Neural cell (in vitro differentiated cells): ENCODE results near the gene TYW1. TPM values are rescaled to one million over a fixed set of nuclear protein-coding genes. Genes with fewer than 3 reads are reported as not detected.
"Not testable (repeated sequence)": the region's sequence is repeated elsewhere in the genome, so short reads cannot be mapped to it uniquely, and the experiment has no call there.

Source experiments
- H2AFZ ChIP-seq: fragments of 200-600, 300-800 bp; sonication (generic), shearing (Covaris generic); 2 replicates; pipeline ENCODE4 v1.6.0; 2014; ENCODE audit warnings: low read depth, mild to moderate bottlenecking, antibody characterized with exemption, low read length, moderate library complexity
- H3F3A ChIP-seq: fragments of 200-600 bp; shearing (Covaris generic); 2 replicates; pipeline ENCODE4 v1.6.1; 2016; ENCODE audit warnings: mild to moderate bottlenecking, moderate library complexity, mixed read lengths, antibody characterized with exemption, low read length; ENCODE audit not compliant: insufficient read depth, poor library complexity, severe bottlenecking
- H3K27ac ChIP-seq: fragments of 200-600, 300-800 bp; sonication (generic), shearing (Covaris generic); 2 replicates; pipeline ENCODE4 v1.5.1; 2014; ENCODE audit warnings: mild to moderate bottlenecking, low read length, moderate library complexity
- H3K27me3 ChIP-seq: fragments of 300-800, 200-600 bp; sonication (generic), shearing (Covaris generic); 2 replicates; pipeline ENCODE4 v1.6.0; 2014; ENCODE audit warnings: mild to moderate bottlenecking, low read depth, low read length, moderate library complexity; ENCODE audit not compliant: insufficient read depth
- H3K36me3 ChIP-seq: fragments of 300-800, 200-600 bp; sonication (generic), shearing (Covaris generic); 2 replicates; pipeline ENCODE4 v1.5.1; 2014; ENCODE audit warnings: mild to moderate bottlenecking, antibody characterized with exemption, low read length, moderate library complexity; ENCODE audit not compliant: insufficient read depth
- H3K4me2 ChIP-seq: fragments of 300-800, 200-600 bp; sonication (generic), shearing (Covaris generic); 2 replicates; pipeline ENCODE4 v1.6.0; 2014; ENCODE audit warnings: mild to moderate bottlenecking, low read length
- H3K4me3 ChIP-seq: fragments of 300-800, 200-600 bp; sonication (generic), shearing (Covaris generic); 2 replicates; pipeline ENCODE4 v1.5.1; 2014; ENCODE audit warnings: mild to moderate bottlenecking, low read length, moderate library complexity
- H3K79me2 ChIP-seq: fragments of 200-600 bp; shearing (Covaris generic); replicated peaks from 2 replicates; pipeline ENCODE4 v1.6.0; 2014; ENCODE audit warnings: mild to moderate bottlenecking, low read length, moderate library complexity; ENCODE audit not compliant: insufficient read depth
- H3K9ac ChIP-seq: fragments of 300-800, 200-600 bp; sonication (generic), shearing (Covaris generic); 2 replicates; pipeline ENCODE4 v1.6.1; 2016; ENCODE audit warnings: mild to moderate bottlenecking, low read length, mixed read lengths
- H3K9me2 ChIP-seq: fragments of 200-600 bp; shearing (Covaris generic); 2 replicates; pipeline ENCODE4 v1.6.1; 2016; ENCODE audit warnings: mild to moderate bottlenecking, low read length, mixed read lengths; ENCODE audit not compliant: insufficient read depth
- H3K9me3 ChIP-seq: fragments of 200-600, 300-800 bp; sonication (generic), shearing (Covaris generic); 2 replicates; pipeline ENCODE4 v1.6.1; 2016; ENCODE audit warnings: mild to moderate bottlenecking, mixed run types, low read length, moderate library complexity, mixed read lengths
- H4K20me1 ChIP-seq: fragments of 200-600 bp; shearing (Covaris generic); 2 replicates; pipeline ENCODE4 v1.6.1; 2016; ENCODE audit warnings: mild to moderate bottlenecking, mixed run types; ENCODE audit not compliant: insufficient read depth
- CTCF ChIP-seq: fragments of 450-650 bp; IDR thresholded peaks from 2 replicates; pipeline ENCODE4 v1.5.1; 2014; ENCODE audit warnings: antibody characterized with exemption, mild to moderate bottlenecking, moderate library complexity; ENCODE audit not compliant: poor library complexity, severe bottlenecking
- EZH2 ChIP-seq: fragments of 200-600, 300-800 bp; shearing (Covaris generic), sonication (generic); IDR thresholded peaks from 2 replicates; pipeline ENCODE4 v1.6.1; 2014; ENCODE audit warnings: antibody characterized with exemption, low read length, borderline replicate concordance, mild to moderate bottlenecking; ENCODE audit not compliant: insufficient read depth, poor library complexity, severe bottlenecking
- MXI1 ChIP-seq: fragments of 450-650 bp; conservative IDR thresholded peaks from 2 replicates; pipeline ENCODE4 v1.6.1; 2014; ENCODE audit warnings: antibody characterized with exemption, mild to moderate bottlenecking; ENCODE audit not compliant: poor library complexity, severe bottlenecking
- POLR2AphosphoS5 ChIP-seq: IDR thresholded peaks from 2 replicates; pipeline ENCODE4 v1.6.1; 2012
- RAD21 ChIP-seq: fragments of 450-650 bp; conservative IDR thresholded peaks from 2 replicates; pipeline ENCODE4 v1.6.1; 2014; ENCODE audit warnings: antibody characterized with exemption, mild to moderate bottlenecking, moderate library complexity
- SMC3 ChIP-seq: fragments of 450-650 bp; conservative IDR thresholded peaks from 2 replicates; pipeline ENCODE4 v1.6.1; 2014; ENCODE audit warnings: antibody characterized with exemption, mild to moderate bottlenecking, moderate library complexity; ENCODE audit not compliant: poor library complexity
- TAF1 ChIP-seq: IDR thresholded peaks from 2 replicates; pipeline ENCODE4 v1.6.1; 2012; ENCODE audit warnings: low read depth
- polyA plus RNA-seq: library from polyadenylated mRNA; depleted of rRNA; stranded (reverse); fragments of >200 nt; gene quantifications from 2 replicates; pipeline ENCODE4 v1.2.3, GENCODE V29; 2014
- TF ChIP-seq, protein P1 (sequence below): IDR thresholded peaks from 2 replicates; pipeline ENCODE4 v1.6.1; 2012; ENCODE audit warnings: borderline replicate concordance

TYW1 gene
- polyA plus RNA-seq, 1 donor from 2014 or later, result 14.9 TPM

DNA sequence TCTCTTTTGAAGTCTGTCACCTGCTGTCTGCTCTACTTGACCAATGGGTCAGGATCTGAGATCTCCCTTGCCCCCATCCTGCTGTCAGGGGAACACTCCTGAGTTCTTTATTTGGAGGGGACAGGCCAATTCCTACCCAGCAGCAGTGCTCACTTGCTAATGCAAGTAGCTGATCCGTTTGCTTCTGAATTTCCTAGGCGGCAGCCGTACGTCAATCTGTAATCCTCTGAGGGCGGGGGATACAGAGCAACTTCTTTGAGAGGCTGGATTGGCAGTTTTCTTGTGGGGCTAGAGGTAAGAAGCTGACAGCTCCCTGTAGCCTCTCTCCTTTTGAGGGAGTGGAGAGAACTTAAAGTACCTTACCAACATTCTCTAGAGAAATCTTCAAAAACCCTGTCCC lies 36.6 kb downstream of the TYW1 start:
- Histone ChIP-seq H4K20me1 (no peaks in the 10 kb centered on the region), H3F3A (no peaks in the 10 kb centered on the region), H3K9me2 (no peaks in the 10 kb centered on the region), H3K27ac (no peak overlapping the region), H3K4me3 (no peak overlapping the region), H3K4me2 (no peak overlapping the region), H3K36me3 (no peaks in the 10 kb centered on the region), H3K9ac (no peak overlapping the region), H3K27me3 (no peaks in the 10 kb centered on the region), H3K9me3 (no peaks in the 10 kb centered on the region), H3K79me2 (no peaks in the 10 kb centered on the region), H2AFZ (no peak overlapping the region)
- TF ChIP-seq SMC3 (no peak), POLR2AphosphoS5 (no peak), TAF1 (no peak), MXI1 (no peak), CTCF (no peak), EZH2 (no peak), RAD21 (no peak)
- TF ChIP-seq, protein P1, sequence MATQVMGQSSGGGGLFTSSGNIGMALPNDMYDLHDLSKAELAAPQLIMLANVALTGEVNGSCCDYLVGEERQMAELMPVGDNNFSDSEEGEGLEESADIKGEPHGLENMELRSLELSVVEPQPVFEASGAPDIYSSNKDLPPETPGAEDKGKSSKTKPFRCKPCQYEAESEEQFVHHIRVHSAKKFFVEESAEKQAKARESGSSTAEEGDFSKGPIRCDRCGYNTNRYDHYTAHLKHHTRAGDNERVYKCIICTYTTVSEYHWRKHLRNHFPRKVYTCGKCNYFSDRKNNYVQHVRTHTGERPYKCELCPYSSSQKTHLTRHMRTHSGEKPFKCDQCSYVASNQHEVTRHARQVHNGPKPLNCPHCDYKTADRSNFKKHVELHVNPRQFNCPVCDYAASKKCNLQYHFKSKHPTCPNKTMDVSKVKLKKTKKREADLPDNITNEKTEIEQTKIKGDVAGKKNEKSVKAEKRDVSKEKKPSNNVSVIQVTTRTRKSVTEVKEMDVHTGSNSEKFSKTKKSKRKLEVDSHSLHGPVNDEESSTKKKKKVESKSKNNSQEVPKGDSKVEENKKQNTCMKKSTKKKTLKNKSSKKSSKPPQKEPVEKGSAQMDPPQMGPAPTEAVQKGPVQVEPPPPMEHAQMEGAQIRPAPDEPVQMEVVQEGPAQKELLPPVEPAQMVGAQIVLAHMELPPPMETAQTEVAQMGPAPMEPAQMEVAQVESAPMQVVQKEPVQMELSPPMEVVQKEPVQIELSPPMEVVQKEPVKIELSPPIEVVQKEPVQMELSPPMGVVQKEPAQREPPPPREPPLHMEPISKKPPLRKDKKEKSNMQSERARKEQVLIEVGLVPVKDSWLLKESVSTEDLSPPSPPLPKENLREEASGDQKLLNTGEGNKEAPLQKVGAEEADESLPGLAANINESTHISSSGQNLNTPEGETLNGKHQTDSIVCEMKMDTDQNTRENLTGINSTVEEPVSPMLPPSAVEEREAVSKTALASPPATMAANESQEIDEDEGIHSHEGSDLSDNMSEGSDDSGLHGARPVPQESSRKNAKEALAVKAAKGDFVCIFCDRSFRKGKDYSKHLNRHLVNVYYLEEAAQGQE, result no peak

DNA sequence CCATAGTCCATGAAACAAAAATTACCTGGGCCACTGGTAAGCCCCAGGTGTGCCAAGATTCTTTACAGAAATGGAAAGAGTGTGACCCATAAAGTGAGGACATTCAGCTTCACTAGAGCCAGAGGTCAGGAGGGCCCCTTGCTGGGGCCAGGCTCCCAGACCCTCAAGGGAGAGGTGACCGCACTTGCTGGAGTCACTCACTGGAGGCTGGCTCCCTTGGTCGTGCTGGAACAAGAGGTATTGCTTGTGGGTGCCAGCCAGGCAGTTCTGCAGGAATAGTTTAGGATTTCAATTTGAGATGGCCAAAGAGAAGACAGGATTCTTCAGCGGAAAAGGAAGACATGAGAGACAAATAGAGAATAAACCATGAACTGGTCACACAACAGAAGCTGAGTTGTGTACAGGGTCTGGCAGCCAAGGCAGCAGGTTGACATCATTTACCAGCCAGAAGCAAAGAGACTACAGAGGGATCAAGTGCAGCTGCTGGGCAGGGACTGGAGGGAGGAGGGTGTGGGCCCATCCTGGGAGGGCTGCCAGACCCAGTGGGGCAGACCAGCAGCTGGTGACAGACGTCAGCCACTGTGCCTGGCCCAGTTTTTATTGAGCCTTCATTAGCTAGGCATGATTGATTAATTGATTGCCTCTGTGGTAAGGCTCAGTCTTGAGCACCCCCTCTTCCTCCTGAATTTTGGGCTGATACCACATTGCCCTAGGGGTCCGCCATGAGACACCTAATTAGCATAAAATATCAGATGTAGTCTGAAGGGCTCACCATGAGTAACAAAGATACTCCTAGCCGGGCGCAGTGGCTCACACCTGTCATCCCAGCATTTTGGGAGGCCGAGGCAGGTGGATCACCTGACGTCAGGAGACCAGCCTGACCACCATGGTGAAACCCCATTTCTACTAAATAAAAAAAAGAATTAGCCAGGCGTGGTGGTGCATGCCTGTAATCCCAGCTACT lies 40.1 kb downstream of the TYW1 start:
- not testable (repeated sequence) for H3K79me2 ChIP-seq, H3K4me2 ChIP-seq, H3K9me3 ChIP-seq, H3K27ac ChIP-seq, H3K9ac ChIP-seq, H2AFZ ChIP-seq, H3F3A ChIP-seq, H3K9me2 ChIP-seq, H3K4me3 ChIP-seq, H3K27me3 ChIP-seq, H3K36me3 ChIP-seq, H4K20me1 ChIP-seq

GRCh38 chr7:67040832-67041231 lies 44.2 kb downstream of the TYW1 start:
- H3K9me2 ChIP-seq, H3K4me3 ChIP-seq: not testable (repeated sequence)

More at GRCh38 chr7:67040832-67041231, 44.2 kb downstream of the TYW1 start:
- not testable (repeated sequence) for H3K27ac ChIP-seq, H3K27me3 ChIP-seq, H3K79me2 ChIP-seq, H4K20me1 ChIP-seq, H2AFZ ChIP-seq, H3F3A ChIP-seq, H3K9ac ChIP-seq, H3K36me3 ChIP-seq, H3K4me2 ChIP-seq, H3K9me3 ChIP-seq
- TF ChIP-seq CTCF (peak; percentile 69), SMC3 (peak; percentile 6), RAD21 (peak; percentile 54)
